OCI-LY7 (cell line): ENCODE results near the gene ANTXR1. TPM values are rescaled to one million over a fixed set of nuclear protein-coding genes. Genes with fewer than 3 reads are reported as not detected.
A peak's percentile ranks its signal among the peaks of the same experiment; 100 is the strongest.

ENCODE experiments used
- Bru-seq: library from RNA; stranded (reverse); fragments of 400-500 nt; gene quantifications from one replicate; lab custom pipeline; 2021; lab: Mats Ljungman, UMichigan
- BruChase-seq, 2 experiments: library from RNA; stranded (reverse); fragments of 400-500 nt; gene quantifications; one replicate each; lab custom pipeline; 2021; lab: Mats Ljungman, UMichigan
- BruUV-seq: library from RNA; stranded (reverse); fragments of 400-500 nt; replicated peaks from 2 replicates; lab custom pipeline; 2021; lab: Mats Ljungman, UMichigan
- CTCF ChIA-PET: fragments of 300-600 bp; sonication (Branson Sonifier 250); formaldehyde crosslinking; loops from one replicate; lab custom pipeline; 2022; ENCODE audit warnings: antibody characterized with exemption; ENCODE audit not compliant: unreplicated experiment; lab: Charles Lee
- POLR2A ChIA-PET: fragments of 300-600 bp; sonication (Branson Sonifier 250); formaldehyde crosslinking; loops from one replicate; lab custom pipeline; 2022; ENCODE audit warnings: antibody characterized with exemption; lab: Charles Lee
- DNase-seq: peaks from one replicate; pipeline ENCODE4 v3.0.0-alpha.2; 2015; ENCODE audit warnings: low spot score
- H2AFZ ChIP-seq: fragments of 200-600 bp; sonication (generic), shearing (Covaris generic); 2 replicates; pipeline ENCODE4 v1.6.1; 2014; ENCODE audit warnings: mild to moderate bottlenecking, antibody characterized with exemption, low read length, moderate library complexity
- H3K27ac ChIP-seq: fragments of 200-600 bp; sonication (generic); 2 replicates; pipeline ENCODE4 v1.5.1; 2014; ENCODE audit warnings: mixed run types, low read depth, mild to moderate bottlenecking, moderate library complexity, low read length, inconsistent platforms; ENCODE audit not compliant: poor library complexity, severe bottlenecking
- H3K36me3 ChIP-seq: fragments of 200-600 bp; sonication (generic); 2 replicates; pipeline ENCODE4 v1.6.1; 2014; ENCODE audit warnings: mild to moderate bottlenecking, antibody characterized with exemption, low read length, moderate library complexity, mixed read lengths; ENCODE audit not compliant: insufficient read depth
- H3K4me1 ChIP-seq: fragments of 200-600 bp; sonication (generic); 2 replicates; pipeline ENCODE4 v1.5.1; 2014; ENCODE audit warnings: mild to moderate bottlenecking, low read length; ENCODE audit not compliant: insufficient read depth, poor library complexity, severe bottlenecking
- H3K4me2 ChIP-seq: fragments of 200-600 bp; sonication (generic); 2 replicates; pipeline ENCODE4 v1.6.1; 2014; ENCODE audit warnings: mild to moderate bottlenecking, low read length
- H3K4me3 ChIP-seq: fragments of 200-600 bp; sonication (generic); 2 replicates; pipeline ENCODE4 v1.5.1; 2014; ENCODE audit warnings: mild to moderate bottlenecking, low read depth, low read length; ENCODE audit not compliant: poor library complexity, severe bottlenecking
- H3K79me2 ChIP-seq: fragments of 200-600 bp; sonication (generic); 2 replicates; pipeline ENCODE4 v1.6.1; 2016; ENCODE audit warnings: low read depth, mild to moderate bottlenecking, low read length, moderate library complexity, mixed read lengths; ENCODE audit not compliant: insufficient read depth
- H3K9me2 ChIP-seq: fragments of 200-600 bp; sonication (generic); 2 replicates; pipeline ENCODE4 v1.6.1; 2016; ENCODE audit warnings: mild to moderate bottlenecking, low read length, mixed read lengths; ENCODE audit not compliant: insufficient read depth
- H3K9me3 ChIP-seq: fragments of 200-600 bp; sonication (generic); 2 replicates; pipeline ENCODE4 v1.6.1; 2014; ENCODE audit warnings: mild to moderate bottlenecking, mixed run types, low read length, mixed read lengths
- H4K20me1 ChIP-seq: fragments of 200-600 bp; sonication (generic); 2 replicates; pipeline ENCODE4 v1.6.1; 2014; ENCODE audit warnings: mild to moderate bottlenecking, antibody characterized with exemption, low read length, moderate library complexity, mixed read lengths; ENCODE audit not compliant: insufficient read depth
- EZH2phosphoT487 ChIP-seq: fragments of 200-600 bp; sonication (generic); IDR thresholded peaks from 2 replicates; pipeline ENCODE4 v1.6.1; 2018; ENCODE audit warnings: low read depth, borderline replicate concordance, mild to moderate bottlenecking, mixed run types, antibody characterized with exemption, low read length, moderate library complexity, mixed read lengths
- intact Hi-C: fragments of 100-400 bp; cut with micrococcal nuclease; formaldehyde crosslinking; loops from one replicate; pipeline ENCODE4 v1.10.0; 2022; ENCODE audit not compliant: unreplicated experiment
- long read RNA-seq: library from polyadenylated mRNA; stranded (forward); transcript quantifications from one replicate; pipeline ENCODE4 v2.0.0, GENCODE V29; 2022
- total RNA-seq, 2 experiments: library from RNA; depleted of rRNA in 1 of 2; stranded (reverse); fragments of >200 nt in 1 of 2; shearing (Covaris generic) in 1 of 2; gene quantifications; 2 replicates each; pipeline ENCODE4 v1.2.3, GENCODE V29; 2014 to 2022
- TF ChIP-seq, protein P1 (sequence below): fragments of 200-600 bp; sonication (generic); conservative IDR thresholded peaks from 2 replicates; pipeline ENCODE4 v1.5.1; 2014; ENCODE audit warnings: mild to moderate bottlenecking, antibody characterized with exemption, low read length, moderate library complexity, mixed read lengths

ANTXR1 gene
- total RNA-seq (2014; rRNA removed; shearing (Covaris generic)): not detected in 2 replicates
- total RNA-seq (2022): not detected in 2 replicates
- Bru-seq, nascent RNA: percentile 3 among the genes with signal in this experiment
- BruChase-seq, experiment 1, labeled RNA remaining after a 6-hour chase: percentile 7 among the genes with signal in this experiment
- BruChase-seq, experiment 2, labeled RNA remaining after a 2-hour chase: percentile 6 among the genes with signal in this experiment
- long read RNA-seq: 0 reads

GRCh38 chr2:69013142-69013839 lies at the start of gene ANTXR1:
TSS of gene ANTXR1 (plus strand) at chr2:69013179. CDS start at chr2:69013500, 321 bp downstream.
- intact Hi-C loops: no loop called here
- Histone ChIP-seq H3K36me3 (no peaks in the 10 kb centered on the region), H2AFZ (no peak within 1 kb of the TSS), H3K9me3 (no peaks in the 10 kb centered on the region), H3K4me1 (no peaks in the 10 kb centered on the region), H3K4me2 (no peak within 1 kb of the TSS), H3K79me2 (no peaks in the 10 kb centered on the region), H3K9me2 (no peaks in the 10 kb centered on the region), H3K27ac (no peak within 1 kb of the TSS), H4K20me1 (no peaks in the 10 kb centered on the region), H3K4me3 (no peak within 1 kb of the TSS)
- POLR2A ChIA-PET: interaction anchor here (0.6 kb wide), 2 partner anchors 16 to 33 kb away, joined by 4 read pairs; no protein-coding TSS in a partner anchor
- no peak for TF ChIP-seq EZH2phosphoT487
- TF ChIP-seq, protein P1, sequence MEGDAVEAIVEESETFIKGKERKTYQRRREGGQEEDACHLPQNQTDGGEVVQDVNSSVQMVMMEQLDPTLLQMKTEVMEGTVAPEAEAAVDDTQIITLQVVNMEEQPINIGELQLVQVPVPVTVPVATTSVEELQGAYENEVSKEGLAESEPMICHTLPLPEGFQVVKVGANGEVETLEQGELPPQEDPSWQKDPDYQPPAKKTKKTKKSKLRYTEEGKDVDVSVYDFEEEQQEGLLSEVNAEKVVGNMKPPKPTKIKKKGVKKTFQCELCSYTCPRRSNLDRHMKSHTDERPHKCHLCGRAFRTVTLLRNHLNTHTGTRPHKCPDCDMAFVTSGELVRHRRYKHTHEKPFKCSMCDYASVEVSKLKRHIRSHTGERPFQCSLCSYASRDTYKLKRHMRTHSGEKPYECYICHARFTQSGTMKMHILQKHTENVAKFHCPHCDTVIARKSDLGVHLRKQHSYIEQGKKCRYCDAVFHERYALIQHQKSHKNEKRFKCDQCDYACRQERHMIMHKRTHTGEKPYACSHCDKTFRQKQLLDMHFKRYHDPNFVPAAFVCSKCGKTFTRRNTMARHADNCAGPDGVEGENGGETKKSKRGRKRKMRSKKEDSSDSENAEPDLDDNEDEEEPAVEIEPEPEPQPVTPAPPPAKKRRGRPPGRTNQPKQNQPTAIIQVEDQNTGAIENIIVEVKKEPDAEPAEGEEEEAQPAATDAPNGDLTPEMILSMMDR: peak; percentile 5; the same call in 1 of the 2 replicates
- no peak for DNase-seq
- CTCF ChIA-PET: no interaction called here
- no TSS peak for BruUV-seq

DNA sequence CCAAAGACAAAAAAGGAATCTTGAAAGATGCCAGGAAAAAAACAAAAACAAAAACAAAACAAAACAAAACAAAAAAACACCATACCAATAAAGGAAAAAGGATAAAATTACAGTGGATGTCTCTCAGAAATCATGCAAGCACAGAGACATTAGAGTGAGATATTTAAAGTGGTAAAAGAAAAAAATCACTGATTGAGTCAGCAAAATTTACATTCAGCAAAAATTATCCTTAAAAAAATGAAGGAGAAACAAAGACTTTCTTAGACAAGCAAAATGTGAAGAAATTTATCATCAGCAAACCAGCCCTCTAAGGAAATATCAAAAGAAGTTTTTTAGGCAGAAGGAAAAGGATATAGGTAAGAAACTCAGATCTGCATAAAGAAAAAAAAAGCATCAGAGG lies 48.7 kb upstream of the ANTXR1 start:
- Histone ChIP-seq H3K4me3 (no peak overlapping the region), H3K4me2 (no peak overlapping the region), H3K79me2 (no peaks in the 10 kb centered on the region), H2AFZ (no peak overlapping the region), H3K9me3 (no peaks in the 10 kb centered on the region), H4K20me1 (no peaks in the 10 kb centered on the region), H3K4me1 (no peaks in the 10 kb centered on the region), H3K9me2 (no peaks in the 10 kb centered on the region), H3K27ac (no peak overlapping the region), H3K36me3 (no peaks in the 10 kb centered on the region)
- DNase-seq: no peak
- no peak for TF ChIP-seq EZH2phosphoT487
- TF ChIP-seq, protein P1: no peak
- intact Hi-C loops: no loop called here
- ChIA-PET CTCF (no interaction called here), POLR2A (no interaction called here)
- no TSS peak for BruUV-seq

- intact Hi-C loops: no loop called here
- Histone ChIP-seq H3K9me3 (no peaks in the 10 kb centered on the region), H3K9me2 (no peaks in the 10 kb centered on the region), H2AFZ (no peak overlapping the region), H3K4me3 (no peak overlapping the region), H3K27ac (no peak overlapping the region), H3K79me2 (no peaks in the 10 kb centered on the region), H4K20me1 (no peaks in the 10 kb centered on the region), H3K4me2 (no peak overlapping the region), H3K36me3 (no peaks in the 10 kb centered on the region), H3K4me1 (no peaks in the 10 kb centered on the region)
- TF ChIP-seq, protein P1: no peak
- TF ChIP-seq EZH2phosphoT487: no peak
- no TSS peak for BruUV-seq
- no peak for DNase-seq
- ChIA-PET CTCF (no interaction called here), POLR2A (no interaction called here)
Observed at GRCh38 chr2:68968221-68968620, 44.8 kb upstream of the ANTXR1 start.
